Measurements from ENCODE around the gene MED12L.

The MED12L gene

DNA sequence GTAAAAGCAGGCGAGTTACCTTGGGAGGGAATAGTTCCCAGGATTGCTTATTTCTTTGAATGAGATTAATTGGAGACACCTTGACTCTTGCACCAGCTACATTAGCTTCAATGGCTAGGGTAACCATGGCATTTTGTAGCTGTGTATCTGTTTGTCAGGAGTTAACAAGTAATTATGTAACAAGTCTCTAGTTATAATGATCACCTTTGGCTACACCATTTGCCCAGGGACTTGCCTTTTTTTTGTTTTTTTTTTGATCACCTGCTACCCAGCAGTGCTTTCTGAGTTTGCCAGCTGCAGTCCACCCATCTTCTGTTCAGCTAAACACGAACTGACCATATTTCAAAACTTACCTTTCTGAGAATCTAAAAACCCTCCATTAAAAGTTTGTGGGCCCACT, 2.2 kb downstream of the MED12L start:
- no peak overlapping the region for H3K4me3 ChIP-seq (ENCODE audit: low read length in 2 of 2)
- H3K27ac ChIP-seq (ENCODE audit: low read depth in 2 of 2, low read length in 2 of 2) = no peak overlapping the region
- H3K27me3 ChIP-seq (ENCODE audit: control insufficient read depth in 2 of 2, insufficient read depth in 2 of 2, low read length in 2 of 2) = peaks cover 8 to 17% of the 10 kb centered on the region in 2 donors
- peaks cover 2 to 11% of the 10 kb centered on the region in 2 donors for H3K4me1 ChIP-seq (ENCODE audit: control insufficient read depth in 2 of 2, insufficient read depth in 2 of 2, low read length in 2 of 2)
- no peaks in the 10 kb centered on the region for H3K9me3 ChIP-seq (ENCODE audit: control insufficient read depth in 2 of 2, low read length in 2 of 2)
- H3K36me3 ChIP-seq (ENCODE audit: control insufficient read depth in 2 of 2, insufficient read depth in 2 of 2, low read length in 2 of 2) = no peaks in the 10 kb centered on the region
- H3K9ac ChIP-seq (ENCODE audit: low read depth in 1 of 2, low read length in 2 of 2) = no peak overlapping the region

GRCh38 chr3:151091685-151092345, 6.4 kb downstream of the MED12L start:
- no peaks in the 10 kb centered on the region for H3K36me3 ChIP-seq (ENCODE audit: control insufficient read depth in 2 of 2, insufficient read depth in 2 of 2, low read length in 2 of 2)
- no peak overlapping the region for H3K9ac ChIP-seq (ENCODE audit: low read depth in 1 of 2, low read length in 2 of 2)
- no peak overlapping the region for H3K4me3 ChIP-seq (ENCODE audit: low read length in 2 of 2)
- H3K9me3 ChIP-seq (ENCODE audit: control insufficient read depth in 2 of 2, low read length in 2 of 2) = no peaks in the 10 kb centered on the region
- H3K27ac ChIP-seq (ENCODE audit: low read depth in 2 of 2, low read length in 2 of 2) = no peak overlapping the region
- peaks cover 0 to 5% of the 10 kb centered on the region in 2 donors for H3K27me3 ChIP-seq (ENCODE audit: control insufficient read depth in 2 of 2, insufficient read depth in 2 of 2, low read length in 2 of 2)
- H3K4me1 ChIP-seq (ENCODE audit: control insufficient read depth in 2 of 2, insufficient read depth in 2 of 2, low read length in 2 of 2) = no peaks in the 10 kb centered on the region

DNA sequence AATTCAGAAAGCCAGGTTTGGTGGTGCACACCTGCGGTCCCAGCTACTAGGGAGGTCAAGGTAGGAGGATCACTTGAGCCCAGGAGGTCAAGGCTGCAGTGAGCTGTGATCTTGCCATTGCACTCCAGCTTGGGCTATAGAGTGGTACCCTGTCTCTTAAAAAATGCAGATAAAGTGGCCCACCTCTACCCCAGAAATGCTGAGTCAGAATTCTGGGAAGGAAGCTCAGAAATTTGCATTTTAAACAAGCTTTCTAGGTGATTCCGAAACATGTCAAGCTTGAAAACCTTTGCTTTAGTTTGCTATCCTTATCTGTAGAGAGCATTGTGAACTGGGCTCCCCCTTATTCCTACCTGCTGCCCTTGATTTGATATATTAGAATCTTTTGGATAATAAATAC, 7.7 kb downstream of the MED12L start:
- no peaks in the 10 kb centered on the region for H3K36me3 ChIP-seq (ENCODE audit: control insufficient read depth in 2 of 2, insufficient read depth in 2 of 2, low read length in 2 of 2)
- H3K27ac ChIP-seq (ENCODE audit: low read depth in 2 of 2, low read length in 2 of 2) = no peak overlapping the region
- H3K4me1 ChIP-seq (ENCODE audit: control insufficient read depth in 2 of 2, insufficient read depth in 2 of 2, low read length in 2 of 2) = no peaks in the 10 kb centered on the region
- H3K9ac ChIP-seq (ENCODE audit: low read depth in 1 of 2, low read length in 2 of 2) = no peak overlapping the region
- H3K27me3 ChIP-seq (ENCODE audit: control insufficient read depth in 2 of 2, insufficient read depth in 2 of 2, low read length in 2 of 2) = peaks cover under 1 to 2% of the 10 kb centered on the region in 2 donors
- H3K4me3 ChIP-seq (ENCODE audit: low read length in 2 of 2) = no peak overlapping the region
- H3K9me3 ChIP-seq (ENCODE audit: control insufficient read depth in 2 of 2, low read length in 2 of 2) = no peaks in the 10 kb centered on the region

- Histone ChIP-seq H3K9ac (ENCODE audit: low read depth in 1 of 2, low read length in 2 of 2) (no peak overlapping the region), H3K27ac (ENCODE audit: low read depth in 2 of 2, low read length in 2 of 2) (no peak overlapping the region), H3K9me3 (ENCODE audit: control insufficient read depth in 2 of 2, low read length in 2 of 2) (no peaks in the 10 kb centered on the region), H3K27me3 (ENCODE audit: control insufficient read depth in 2 of 2, insufficient read depth in 2 of 2, low read length in 2 of 2) (peaks cover 0 to 3% of the 10 kb centered on the region in 2 donors), H3K4me1 (ENCODE audit: control insufficient read depth in 2 of 2, insufficient read depth in 2 of 2, low read length in 2 of 2) (no peaks in the 10 kb centered on the region), H3K36me3 (ENCODE audit: control insufficient read depth in 2 of 2, insufficient read depth in 2 of 2, low read length in 2 of 2) (no peaks in the 10 kb centered on the region), H3K4me3 (ENCODE audit: low read length in 2 of 2) (no peak overlapping the region)
These were observed 8.4 kb downstream of the MED12L start for GRCh38 chr3:151093905-151094304.

DNA sequence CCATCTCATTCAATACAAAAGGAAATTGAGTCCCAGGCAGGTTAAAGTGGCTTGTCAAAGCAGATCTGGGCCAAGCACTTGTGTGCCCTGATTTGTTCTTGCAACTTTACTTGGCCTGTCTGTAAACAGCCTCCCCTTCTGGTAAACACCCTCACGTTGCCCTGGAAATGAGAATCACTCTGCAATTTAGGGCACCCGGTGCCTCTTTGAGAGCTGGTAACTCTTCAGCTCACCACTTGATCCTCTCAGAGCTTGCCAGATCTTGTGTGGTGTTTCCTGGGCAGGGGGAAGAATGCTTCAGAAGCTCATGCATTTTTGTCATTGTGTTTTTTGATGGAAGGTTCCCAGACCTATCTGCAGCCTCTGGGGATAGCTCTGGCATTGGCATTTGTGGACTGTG, 11.3 kb downstream of the MED12L start:
- no peak overlapping the region for H3K27ac ChIP-seq (ENCODE audit: low read depth in 2 of 2, low read length in 2 of 2)
- no peaks in the 10 kb centered on the region for H3K36me3 ChIP-seq (ENCODE audit: control insufficient read depth in 2 of 2, insufficient read depth in 2 of 2, low read length in 2 of 2)
- H3K9ac ChIP-seq (ENCODE audit: low read depth in 1 of 2, low read length in 2 of 2) = no peak overlapping the region
- H3K4me1 ChIP-seq (ENCODE audit: control insufficient read depth in 2 of 2, insufficient read depth in 2 of 2, low read length in 2 of 2) = no peaks in the 10 kb centered on the region
- H3K4me3 ChIP-seq (ENCODE audit: low read length in 2 of 2) = no peak overlapping the region
- H3K9me3 ChIP-seq (ENCODE audit: control insufficient read depth in 2 of 2, low read length in 2 of 2) = no peaks in the 10 kb centered on the region
- peaks cover 0 to 3% of the 10 kb centered on the region in 2 donors for H3K27me3 ChIP-seq (ENCODE audit: control insufficient read depth in 2 of 2, insufficient read depth in 2 of 2, low read length in 2 of 2)

DNA sequence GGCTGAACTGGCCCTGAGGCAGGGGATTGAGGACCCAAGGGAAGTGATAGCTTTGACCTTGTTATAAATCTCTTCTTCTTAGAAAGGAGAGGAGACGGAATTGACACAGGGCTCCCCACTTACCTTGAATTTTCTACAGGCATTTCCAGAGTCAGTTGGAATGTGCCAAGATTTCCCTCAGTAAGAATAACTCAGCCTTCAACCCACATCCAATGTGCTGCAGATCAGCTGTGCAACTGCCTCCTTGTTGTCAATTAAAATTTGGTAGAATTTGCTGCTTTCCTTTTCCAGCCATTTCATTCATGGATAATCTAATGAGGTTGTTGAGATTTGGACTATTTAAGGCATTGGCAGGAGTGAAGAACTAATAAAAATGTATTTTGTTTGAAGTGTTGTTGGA, 14.6 kb downstream of the MED12L start:
- H3K4me3 ChIP-seq (ENCODE audit: low read length in 2 of 2) = no peak overlapping the region
- H3K27ac ChIP-seq (ENCODE audit: low read depth in 2 of 2, low read length in 2 of 2) = no peak overlapping the region
- H3K9ac ChIP-seq (ENCODE audit: low read depth in 1 of 2, low read length in 2 of 2) = no peak overlapping the region
- no peaks in the 10 kb centered on the region for H3K4me1 ChIP-seq (ENCODE audit: control insufficient read depth in 2 of 2, insufficient read depth in 2 of 2, low read length in 2 of 2)
- H3K9me3 ChIP-seq (ENCODE audit: control insufficient read depth in 2 of 2, low read length in 2 of 2) = no peaks in the 10 kb centered on the region
- no peaks in the 10 kb centered on the region for H3K36me3 ChIP-seq (ENCODE audit: control insufficient read depth in 2 of 2, insufficient read depth in 2 of 2, low read length in 2 of 2)
- H3K27me3 ChIP-seq (ENCODE audit: control insufficient read depth in 2 of 2, insufficient read depth in 2 of 2, low read length in 2 of 2) = peaks cover 0 to 3% of the 10 kb centered on the region in 2 donors

DNA sequence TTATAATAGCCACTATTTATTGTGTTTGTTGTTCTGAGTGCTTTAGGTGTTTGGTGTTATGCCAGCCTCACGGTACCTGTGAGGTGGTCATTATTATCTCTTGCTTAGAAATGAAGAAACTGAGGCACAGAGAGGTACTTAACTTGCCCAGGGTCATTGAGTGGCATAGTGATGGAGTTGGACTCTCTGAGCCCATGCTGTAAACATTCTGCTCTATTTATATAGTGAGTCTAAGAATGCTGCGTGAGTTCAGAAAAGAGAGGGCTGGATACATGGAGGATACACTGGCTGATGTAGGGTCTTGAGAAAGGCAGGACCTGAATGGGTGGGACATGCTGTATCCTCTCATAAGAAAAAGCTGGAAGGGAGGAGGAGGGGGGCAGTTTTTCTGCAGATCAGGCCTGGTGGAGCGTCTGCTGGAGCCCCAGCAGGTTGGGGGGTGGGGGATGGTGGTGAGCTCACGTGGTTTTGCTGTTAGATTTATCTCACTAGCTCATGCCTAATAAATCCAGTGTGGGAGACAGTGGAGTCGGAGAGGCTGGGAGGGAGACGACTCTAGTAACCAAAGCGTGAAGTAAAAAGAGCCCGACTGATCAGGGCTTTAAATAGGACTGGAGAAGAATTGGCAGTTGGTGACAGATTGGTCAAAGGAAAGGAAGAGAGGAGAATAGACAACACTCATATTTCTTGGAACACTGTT, 16.0 kb downstream of the MED12L start:
- Histone ChIP-seq H3K4me1 (ENCODE audit: control insufficient read depth in 2 of 2, insufficient read depth in 2 of 2, low read length in 2 of 2) (no peaks in the 10 kb centered on the region), H3K27ac (ENCODE audit: low read depth in 2 of 2, low read length in 2 of 2) (no peak overlapping the region), H3K27me3 (ENCODE audit: control insufficient read depth in 2 of 2, insufficient read depth in 2 of 2, low read length in 2 of 2) (peaks cover 3 to 4% of the 10 kb centered on the region in 2 donors), H3K9ac (ENCODE audit: low read depth in 1 of 2, low read length in 2 of 2) (no peak overlapping the region), H3K36me3 (ENCODE audit: control insufficient read depth in 2 of 2, insufficient read depth in 2 of 2, low read length in 2 of 2) (no peaks in the 10 kb centered on the region), H3K4me3 (ENCODE audit: low read length in 2 of 2) (no peak overlapping the region), H3K9me3 (ENCODE audit: control insufficient read depth in 2 of 2, low read length in 2 of 2) (no peaks in the 10 kb centered on the region)

- peaks cover 0 to 4% of the 10 kb centered on the region in 2 donors for H3K27me3 ChIP-seq (ENCODE audit: control insufficient read depth in 2 of 2, insufficient read depth in 2 of 2, low read length in 2 of 2)
- no peaks in the 10 kb centered on the region for H3K4me1 ChIP-seq (ENCODE audit: control insufficient read depth in 2 of 2, insufficient read depth in 2 of 2, low read length in 2 of 2)
- H3K27ac ChIP-seq (ENCODE audit: low read depth in 2 of 2, low read length in 2 of 2) = no peak overlapping the region
- no peaks in the 10 kb centered on the region for H3K9me3 ChIP-seq (ENCODE audit: control insufficient read depth in 2 of 2, low read length in 2 of 2)
- H3K36me3 ChIP-seq (ENCODE audit: control insufficient read depth in 2 of 2, insufficient read depth in 2 of 2, low read length in 2 of 2) = no peaks in the 10 kb centered on the region
- no peak overlapping the region for H3K9ac ChIP-seq (ENCODE audit: low read depth in 1 of 2, low read length in 2 of 2)
- no peak overlapping the region for H3K4me3 ChIP-seq (ENCODE audit: low read length in 2 of 2)
These were observed 20.8 kb downstream of the MED12L start for GRCh38 chr3:151106311-151106710.

GRCh38 chr3:151107177-151107576, 21.7 kb downstream of the MED12L start:
- H3K27ac ChIP-seq (ENCODE audit: low read depth in 2 of 2, low read length in 2 of 2) = no peak overlapping the region
- H3K9ac ChIP-seq (ENCODE audit: low read depth in 1 of 2, low read length in 2 of 2) = no peak overlapping the region
- H3K9me3 ChIP-seq (ENCODE audit: control insufficient read depth in 2 of 2, low read length in 2 of 2) = no peaks in the 10 kb centered on the region
- no peaks in the 10 kb centered on the region for H3K36me3 ChIP-seq (ENCODE audit: control insufficient read depth in 2 of 2, insufficient read depth in 2 of 2, low read length in 2 of 2)
- no peaks in the 10 kb centered on the region for H3K4me1 ChIP-seq (ENCODE audit: control insufficient read depth in 2 of 2, insufficient read depth in 2 of 2, low read length in 2 of 2)
- H3K4me3 ChIP-seq (ENCODE audit: low read length in 2 of 2) = no peak overlapping the region
- H3K27me3 ChIP-seq (ENCODE audit: control insufficient read depth in 2 of 2, insufficient read depth in 2 of 2, low read length in 2 of 2) = peaks cover 0 to 4% of the 10 kb centered on the region in 2 donors

DNA sequence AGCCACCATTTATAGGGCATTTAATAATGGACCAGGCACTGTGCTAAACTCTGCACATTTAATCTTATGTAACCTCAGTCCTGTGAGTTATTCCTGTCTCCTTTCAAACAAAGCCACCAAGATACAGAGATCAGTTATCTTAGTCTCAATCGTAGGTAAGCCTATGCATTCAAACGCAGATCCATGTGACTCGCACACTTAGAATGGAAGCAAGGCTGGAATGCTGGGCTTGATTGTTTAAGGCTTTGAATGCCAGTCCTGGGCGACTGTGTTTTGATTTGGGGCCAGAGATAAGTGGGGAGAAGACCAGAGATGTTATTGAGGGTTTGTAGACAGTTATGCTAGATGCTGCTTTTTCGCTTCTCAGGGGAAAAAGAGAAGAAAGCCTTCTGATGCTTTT, 22.2 kb downstream of the MED12L start:
- Histone ChIP-seq H3K4me3 (ENCODE audit: low read length in 2 of 2) (no peak overlapping the region), H3K27ac (ENCODE audit: low read depth in 2 of 2, low read length in 2 of 2) (no peak overlapping the region), H3K9me3 (ENCODE audit: control insufficient read depth in 2 of 2, low read length in 2 of 2) (no peaks in the 10 kb centered on the region), H3K36me3 (ENCODE audit: control insufficient read depth in 2 of 2, insufficient read depth in 2 of 2, low read length in 2 of 2) (no peaks in the 10 kb centered on the region), H3K9ac (ENCODE audit: low read depth in 1 of 2, low read length in 2 of 2) (no peak overlapping the region), H3K4me1 (ENCODE audit: control insufficient read depth in 2 of 2, insufficient read depth in 2 of 2, low read length in 2 of 2) (no peaks in the 10 kb centered on the region), H3K27me3 (ENCODE audit: control insufficient read depth in 2 of 2, insufficient read depth in 2 of 2, low read length in 2 of 2) (peaks cover 0 to 4% of the 10 kb centered on the region in 2 donors)

Data from mucosa of rectum (tissue), 2 donors.